ENCODE data around the gene SPOCK1. TPM values are rescaled to one million over a fixed set of nuclear protein-coding genes. Genes with fewer than 3 reads are reported as not detected.

The SPOCK1 gene
- total and polyA plus RNA-seq, 5 experiments from 2014 or later, result not detected

GRCh38 chr5:137488516-137488915 is 10.6 kb downstream of the SPOCK1 start:
- ATAC-seq (no peak), DNase-seq (no peak)
- POLR2A ChIA-PET, result no interaction called here
- no peaks in the 10 kb centered on the region for H3K4me1 Mint-ChIP-seq
- H3K27ac Mint-ChIP-seq, result no peak overlapping the region
- H3K36me3 Mint-ChIP-seq, result no peaks in the 10 kb centered on the region
- no peak overlapping the region for H3K4me3 Mint-ChIP-seq
- no peaks in the 10 kb centered on the region for H3K9me3 Mint-ChIP-seq
- peaks cover 0 to 10% (median 1%) of the 10 kb centered on the region in 5 donors for H3K27me3 Mint-ChIP-seq

GRCh38 chr5:137487600-137487999 is 11.5 kb downstream of the SPOCK1 start:
- Mint-ChIP-seq H3K4me3 (no peak overlapping the region), H3K27me3 (peaks cover 0 to 10% (median 1%) of the 10 kb centered on the region in 5 donors), H3K9me3 (no peaks in the 10 kb centered on the region), H3K4me1 (no peaks in the 10 kb centered on the region), H3K27ac (no peak overlapping the region), H3K36me3 (no peaks in the 10 kb centered on the region)
- POLR2A ChIA-PET, result no interaction called here
- DNase-seq (no peak), ATAC-seq (no peak)

GRCh38 chr5:137486707-137487106 is 12.4 kb downstream of the SPOCK1 start:
- ATAC-seq, result no peak

DNA sequence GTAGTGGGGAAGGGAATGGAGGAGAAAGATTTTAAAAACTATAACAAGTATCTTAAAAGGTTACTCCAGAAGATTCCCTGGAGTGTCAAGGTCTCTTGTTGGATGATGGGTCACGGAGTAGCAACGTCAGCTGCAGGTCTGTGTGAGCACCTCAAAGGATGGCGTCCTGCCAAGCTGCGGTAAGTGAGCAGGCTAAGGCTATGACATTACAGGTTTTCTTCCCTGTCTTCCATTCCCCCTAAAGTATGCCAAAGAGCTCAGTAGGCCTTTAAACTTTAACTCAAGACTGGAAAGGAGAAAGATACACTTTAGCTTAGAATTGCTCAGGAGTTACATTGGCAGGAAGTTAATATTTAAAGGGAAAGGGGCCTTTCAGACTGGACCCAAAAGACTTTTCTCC is 17.5 kb downstream of the SPOCK1 start:
- no peaks in the 10 kb centered on the region for H3K9me3 Mint-ChIP-seq
- no peak overlapping the region for H3K27ac Mint-ChIP-seq
- no peak for DNase-seq
- H3K4me1 Mint-ChIP-seq, result no peaks in the 10 kb centered on the region
- no peak for ATAC-seq
- H3K36me3 Mint-ChIP-seq, result no peaks in the 10 kb centered on the region
- peaks cover 0 to 2% (median 0%) of the 10 kb centered on the region in 5 donors for H3K27me3 Mint-ChIP-seq
- no peak overlapping the region for H3K4me3 Mint-ChIP-seq
- POLR2A ChIA-PET, result no interaction called here

More at GRCh38 chr5:137486707-137487106, 12.4 kb downstream of the SPOCK1 start:
- DNase-seq, result no peak
- Mint-ChIP-seq H3K9me3 (no peaks in the 10 kb centered on the region), H3K27me3 (peaks cover 0 to 6% (median 1%) of the 10 kb centered on the region in 5 donors), H3K27ac (no peak overlapping the region), H3K4me1 (no peaks in the 10 kb centered on the region), H3K36me3 (no peaks in the 10 kb centered on the region), H3K4me3 (no peak overlapping the region)
- POLR2A ChIA-PET, result no interaction called here

DNA sequence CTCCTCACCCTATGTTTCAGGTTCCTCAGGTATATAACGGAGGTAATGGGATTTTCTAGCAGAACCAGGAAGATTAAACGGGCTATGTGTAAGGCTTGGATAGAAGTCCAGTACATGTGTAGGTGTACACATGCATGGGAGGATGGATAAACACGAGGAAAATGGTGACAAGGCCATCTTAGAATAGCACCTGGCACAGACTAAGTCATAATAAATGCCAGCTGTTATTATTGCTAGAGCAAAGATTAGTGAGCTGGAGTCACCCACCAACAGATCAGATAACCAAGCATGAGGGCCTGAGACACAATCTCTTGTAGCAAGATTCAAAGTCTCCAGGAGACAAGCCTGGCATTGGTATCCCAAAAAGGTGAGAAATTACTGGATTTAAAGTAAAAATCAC is 21.1 kb downstream of the SPOCK1 start:
- Mint-ChIP-seq H3K27ac (no peak overlapping the region), H3K9me3 (no peaks in the 10 kb centered on the region), H3K4me3 (no peak overlapping the region), H3K36me3 (no peaks in the 10 kb centered on the region), H3K4me1 (no peaks in the 10 kb centered on the region), H3K27me3 (peaks cover 0 to 7% (median 6%) of the 10 kb centered on the region in 5 donors)
- ATAC-seq (no peak), DNase-seq (no peak)
- POLR2A ChIA-PET, result no interaction called here

DNA sequence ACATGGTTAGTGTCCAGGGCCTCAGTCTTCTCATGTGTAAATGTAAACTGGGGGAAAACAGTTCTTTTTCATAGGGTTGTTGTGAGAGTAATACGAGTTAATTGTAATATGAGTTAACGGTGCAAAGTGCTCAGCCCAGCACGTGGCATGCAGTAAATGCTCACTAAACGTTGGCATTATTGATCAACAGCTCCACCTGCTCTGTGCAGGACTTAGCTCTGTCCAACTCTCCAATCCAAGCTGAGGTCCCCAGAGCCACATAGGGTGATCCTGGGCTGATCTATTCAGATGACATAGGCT is 28.3 kb downstream of the SPOCK1 start:
- Mint-ChIP-seq H3K4me1 (no peaks in the 10 kb centered on the region), H3K36me3 (no peaks in the 10 kb centered on the region), H3K4me3 (no peak overlapping the region), H3K27me3 (peaks cover 7 to 26% (median 18%) of the 10 kb centered on the region in 5 donors), H3K9me3 (no peaks in the 10 kb centered on the region), H3K27ac (no peak overlapping the region)
- DNase-seq (no peak), ATAC-seq (no peak)
- POLR2A ChIA-PET, result no interaction called here

- Mint-ChIP-seq H3K4me3 (no peak overlapping the region), H3K27me3 (peaks cover 7 to 26% (median 18%) of the 10 kb centered on the region in 5 donors), H3K36me3 (no peaks in the 10 kb centered on the region), H3K4me1 (no peaks in the 10 kb centered on the region), H3K27ac (no peak overlapping the region), H3K9me3 (no peaks in the 10 kb centered on the region)
- POLR2A ChIA-PET, result no interaction called here
- DNase-seq, result no peak
- no peak for ATAC-seq
Measured at GRCh38 chr5:137470111-137470920, 28.8 kb downstream of the SPOCK1 start.

GRCh38 chr5:137466889-137467288 is 32.2 kb downstream of the SPOCK1 start:
- no peaks in the 10 kb centered on the region for H3K4me1 Mint-ChIP-seq
- peaks cover 2 to 16% (median 12%) of the 10 kb centered on the region in 5 donors for H3K27me3 Mint-ChIP-seq
- H3K27ac Mint-ChIP-seq, result no peak overlapping the region
- POLR2A ChIA-PET, result no interaction called here
- no peak for DNase-seq
- H3K4me3 Mint-ChIP-seq, result no peak overlapping the region
- H3K9me3 Mint-ChIP-seq, result no peaks in the 10 kb centered on the region
- no peaks in the 10 kb centered on the region for H3K36me3 Mint-ChIP-seq
- no peak for ATAC-seq

DNA sequence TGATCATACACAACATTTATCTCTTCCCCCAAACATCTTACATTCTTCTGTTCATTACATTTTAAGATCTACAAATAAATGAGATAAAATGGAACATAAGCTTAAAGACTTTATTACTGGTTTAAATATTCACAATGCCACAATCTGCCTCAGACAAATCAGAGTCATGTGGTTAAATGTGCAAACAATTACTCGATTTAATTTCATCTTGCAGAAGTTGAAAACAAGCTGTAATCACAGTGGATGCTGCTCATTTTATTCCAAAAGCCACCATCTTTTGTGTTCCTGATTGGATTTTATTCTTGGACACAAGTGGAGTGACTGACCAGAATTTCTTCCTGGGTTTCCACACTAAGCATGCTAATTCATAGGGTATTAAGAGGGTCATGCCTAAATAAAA is 33.2 kb downstream of the SPOCK1 start:
- no peaks in the 10 kb centered on the region for H3K4me1 Mint-ChIP-seq

DNA sequence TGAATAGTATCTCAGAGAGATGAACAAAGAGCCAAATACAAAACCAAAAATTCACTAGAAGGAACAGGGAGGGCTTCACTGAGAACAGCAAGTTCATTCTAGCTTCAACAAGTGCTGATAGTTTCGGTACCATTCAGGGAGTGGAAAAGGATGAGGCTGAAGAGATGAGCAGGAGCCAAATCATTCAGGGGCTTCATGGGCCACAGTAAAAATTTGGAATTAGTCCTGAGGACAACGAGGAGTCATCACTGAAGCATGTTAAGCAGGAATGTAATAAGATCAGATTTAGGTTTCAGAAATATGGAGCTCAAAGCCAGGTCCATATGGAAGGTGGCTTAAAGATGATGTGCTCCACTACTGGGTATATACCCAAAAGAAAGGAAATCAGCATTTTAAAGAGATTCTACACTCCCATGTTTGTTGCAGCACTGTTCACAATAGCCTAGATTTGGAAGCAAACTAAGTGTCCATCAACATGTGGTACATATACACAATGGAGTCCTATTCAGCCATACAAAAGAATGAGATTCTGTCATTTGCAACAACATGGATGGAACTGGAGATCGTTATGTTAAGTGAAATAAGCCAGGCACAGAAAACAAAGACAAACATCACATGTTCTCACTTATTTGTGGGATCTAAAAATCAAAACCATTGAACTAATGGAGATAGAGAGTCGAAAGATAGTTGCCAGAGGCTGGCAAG is 36.2 kb downstream of the SPOCK1 start:
- Mint-ChIP-seq H3K9me3 (no peaks in the 10 kb centered on the region), H3K27me3 (peaks cover 4 to 29% (median 13%) of the 10 kb centered on the region in 5 donors), H3K4me3 (no peak overlapping the region), H3K4me1 (no peaks in the 10 kb centered on the region), H3K27ac (no peak overlapping the region), H3K36me3 (no peaks in the 10 kb centered on the region)
- ATAC-seq (no peak), DNase-seq (no peak)
- POLR2A ChIA-PET, result no interaction called here

More for the DNA sequence above, 33.2 kb downstream of the SPOCK1 start:
- Mint-ChIP-seq H3K4me3 (no peak overlapping the region), H3K36me3 (no peaks in the 10 kb centered on the region), H3K9me3 (no peaks in the 10 kb centered on the region), H3K27ac (no peak overlapping the region), H3K27me3 (peaks cover 2 to 13% (median 6%) of the 10 kb centered on the region in 5 donors)
- no peak for DNase-seq
- no peak for ATAC-seq
- POLR2A ChIA-PET, result no interaction called here

DNA sequence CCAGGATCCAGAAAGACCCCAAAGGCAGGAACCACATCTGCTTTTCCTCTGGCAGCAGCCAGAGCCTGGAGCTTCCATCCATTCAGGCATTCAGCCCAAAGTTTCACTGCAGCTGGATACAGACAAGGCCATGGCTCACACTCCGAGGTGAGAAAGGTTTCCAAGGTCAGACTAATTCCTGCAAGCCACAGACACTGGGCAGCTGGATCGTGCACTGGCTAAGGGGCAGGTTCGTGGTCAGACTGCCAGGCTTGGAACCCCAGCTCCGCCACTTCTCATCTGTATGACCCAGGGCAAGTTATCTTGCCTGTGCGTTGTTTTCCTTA is 36.9 kb downstream of the SPOCK1 start:
- POLR2A ChIA-PET, result no interaction called here
- ATAC-seq, result no peak
- H3K4me1 Mint-ChIP-seq, result no peaks in the 10 kb centered on the region
- DNase-seq, result no peak
- H3K9me3 Mint-ChIP-seq, result peaks cover 0 to under 1% (median 0%) of the 10 kb centered on the region in 9 donors
- no peak overlapping the region for H3K27ac Mint-ChIP-seq
- H3K27me3 Mint-ChIP-seq, result peaks cover 2 to 32% (median 13%) of the 10 kb centered on the region in 5 donors
- no peak overlapping the region for H3K4me3 Mint-ChIP-seq
- no peaks in the 10 kb centered on the region for H3K36me3 Mint-ChIP-seq

- Mint-ChIP-seq H3K4me1 (no peaks in the 10 kb centered on the region), H3K4me3 (no peak overlapping the region), H3K36me3 (no peaks in the 10 kb centered on the region), H3K9me3 (peaks cover 0 to 5% (median 0%) of the 10 kb centered on the region in 9 donors), H3K27ac (no peak overlapping the region), H3K27me3 (peaks cover 2 to 38% (median 13%) of the 10 kb centered on the region in 5 donors)
- no peak for ATAC-seq
- no peak for DNase-seq
- POLR2A ChIA-PET, result no interaction called here
Measured at GRCh38 chr5:137461391-137462264, 37.5 kb downstream of the SPOCK1 start.

- Mint-ChIP-seq H3K27ac (no peak overlapping the region), H3K4me1 (no peaks in the 10 kb centered on the region), H3K4me3 (no peak overlapping the region), H3K27me3 (peaks cover 4 to 14% (median 7%) of the 10 kb centered on the region in 5 donors), H3K36me3 (no peaks in the 10 kb centered on the region), H3K9me3 (peaks cover 0 to 24% (median 0%) of the 10 kb centered on the region in 9 donors)
- POLR2A ChIA-PET, result no interaction called here
- DNase-seq (no peak), ATAC-seq (no peak)
Measured at GRCh38 chr5:137454671-137455070, 44.5 kb downstream of the SPOCK1 start.
